Fibroblast of skin of left quadriceps (primary cell): ENCODE data around the gene STK39.
"Not testable (repeated sequence)": the region's sequence is repeated elsewhere in the genome, so short reads cannot be mapped to it uniquely, and the experiment has no call there.

Experiments
- DNase-seq, 2 experiments: peaks; one replicate each; pipeline ENCODE4 v3.0.0-alpha.2; 2013; ENCODE audit warnings: low read depth in 2 of 2

STK39 gene

DNA sequence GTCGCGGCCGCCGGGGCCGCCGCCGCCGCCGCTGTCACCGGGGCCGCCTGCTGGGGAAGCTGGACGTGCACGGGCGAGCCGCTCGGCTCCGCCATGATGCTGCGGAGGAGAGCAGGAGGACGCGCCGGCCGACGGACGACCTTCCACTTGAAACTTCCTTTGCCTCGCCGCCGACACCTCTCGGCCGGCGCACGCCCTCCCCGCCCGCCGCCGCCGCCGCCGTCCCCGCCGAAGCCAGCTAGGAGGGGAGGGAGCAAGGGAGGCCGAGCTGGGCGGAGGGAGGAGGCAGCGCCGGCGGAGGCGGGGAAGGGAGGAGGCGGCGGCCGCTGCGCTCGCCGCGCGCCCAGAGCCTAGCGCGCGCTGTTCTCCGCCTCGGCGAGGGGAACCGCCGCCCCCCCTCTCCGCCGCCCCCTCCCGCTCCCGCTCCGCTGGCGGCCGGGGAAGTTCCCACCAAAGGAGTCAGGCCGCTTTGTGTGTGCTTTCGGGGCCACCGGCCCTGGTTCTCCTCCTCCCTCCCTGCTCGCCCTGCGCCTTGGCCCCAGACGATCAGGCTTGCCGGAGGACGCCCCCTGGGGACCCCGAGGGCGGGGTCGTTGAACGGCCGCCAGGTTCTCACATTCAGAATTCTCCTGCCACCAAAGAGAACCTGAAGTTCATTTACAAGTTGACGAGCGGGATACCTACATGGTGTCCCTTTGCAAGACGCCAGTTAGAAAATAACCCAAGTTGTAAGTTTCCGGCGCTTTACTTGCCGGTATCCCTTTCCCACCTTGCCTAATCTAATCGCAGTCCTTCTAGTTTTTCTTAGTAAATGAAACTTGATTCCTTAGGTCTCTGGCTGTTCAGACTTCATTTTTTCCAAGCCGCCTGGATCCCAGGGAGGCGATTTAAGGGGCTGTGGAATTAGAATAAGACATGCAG, at the start of gene STK39:
STK39 (minus strand) TSS at position 255 of the 921 bp plus-strand sequence; CDS start at position 95, 160 bp downstream.
- peak; percentile 51 to 53 for DNase-seq

DNA sequence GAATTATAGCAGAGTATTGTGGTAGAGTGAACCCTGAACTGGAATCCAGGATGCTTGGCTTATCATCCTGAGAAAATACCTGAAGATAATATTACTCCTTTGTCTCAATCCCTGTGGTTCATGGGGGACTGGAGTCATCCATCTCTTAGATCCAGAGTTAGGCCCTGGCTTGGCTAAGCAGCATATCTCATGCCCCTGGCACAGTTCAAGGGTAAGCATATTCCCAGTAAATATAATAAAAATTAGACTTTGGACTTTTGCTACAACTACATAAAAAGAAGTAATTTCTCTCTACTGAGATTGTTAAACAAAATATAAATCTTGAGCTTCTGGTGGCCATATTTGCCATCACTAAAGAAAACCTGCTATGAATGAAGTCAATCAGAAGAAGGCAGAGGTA, 47.7 kb upstream of the STK39 start:
- no peak for DNase-seq

DNA sequence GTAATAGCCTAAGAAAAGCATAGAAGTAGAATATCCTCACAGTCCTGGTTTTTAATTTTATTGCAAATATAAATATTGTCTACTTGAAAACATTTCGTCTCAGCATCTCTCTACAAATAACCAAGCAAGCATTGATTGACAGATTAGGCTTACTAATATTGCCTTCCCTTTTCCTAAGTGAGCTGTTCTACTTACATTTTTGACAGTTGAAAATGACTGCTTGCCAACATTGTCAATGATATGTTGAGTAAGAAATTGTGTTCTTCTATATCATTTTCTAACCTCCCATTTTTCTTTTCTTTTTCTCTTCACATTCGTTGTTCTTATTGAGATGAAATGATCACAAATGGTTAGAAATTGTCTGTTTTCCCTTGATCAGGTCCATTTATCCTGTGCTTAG, 47.0 kb upstream of the STK39 start:
- DNase-seq = no peak

GRCh38 chr2:168293766-168294165, 46.4 kb upstream of the STK39 start:
- no peak for DNase-seq

- DNase-seq = no peak
Measured at GRCh38 chr2:168290391-168290790, 43.0 kb upstream of the STK39 start.

DNA sequence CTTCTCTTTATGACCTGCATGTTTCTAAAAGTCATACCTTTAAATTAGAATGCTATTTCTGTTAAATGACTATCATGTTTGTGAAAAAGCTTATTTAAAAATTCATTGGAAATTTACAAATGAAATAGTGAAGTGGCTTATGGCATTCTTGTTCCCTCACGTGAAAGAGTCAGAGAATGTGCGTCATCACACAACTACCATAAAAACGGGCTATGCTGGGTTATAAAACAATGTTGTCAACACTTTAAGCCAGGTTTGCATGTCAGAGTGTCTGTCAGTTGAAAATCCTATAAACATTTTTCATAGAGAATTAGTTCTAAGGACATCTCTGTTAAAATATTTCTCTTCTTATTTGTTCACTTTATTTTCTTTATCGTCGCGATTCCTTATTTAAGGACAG, 42.5 kb upstream of the STK39 start:
- DNase-seq = no peak

DNA sequence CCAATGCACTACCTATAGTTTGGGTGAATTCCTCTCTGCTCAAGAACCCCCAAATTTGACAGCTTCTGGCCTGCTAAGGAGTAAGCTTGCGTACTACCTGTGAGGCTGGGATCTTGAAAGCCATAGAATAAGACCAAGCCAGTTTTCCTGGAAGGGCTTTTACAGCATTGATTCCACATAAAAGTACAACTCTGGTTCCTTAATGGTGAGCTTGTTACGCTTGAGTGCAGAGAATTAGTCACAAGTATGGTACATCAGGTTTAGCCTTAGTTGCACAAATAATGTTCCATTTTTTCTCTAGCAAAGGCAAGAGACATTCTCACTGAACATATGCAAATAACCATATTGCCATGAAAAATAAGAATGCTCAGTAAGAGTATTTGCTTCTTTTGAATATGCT, 39.1 kb upstream of the STK39 start:
- no peak for DNase-seq

DNA sequence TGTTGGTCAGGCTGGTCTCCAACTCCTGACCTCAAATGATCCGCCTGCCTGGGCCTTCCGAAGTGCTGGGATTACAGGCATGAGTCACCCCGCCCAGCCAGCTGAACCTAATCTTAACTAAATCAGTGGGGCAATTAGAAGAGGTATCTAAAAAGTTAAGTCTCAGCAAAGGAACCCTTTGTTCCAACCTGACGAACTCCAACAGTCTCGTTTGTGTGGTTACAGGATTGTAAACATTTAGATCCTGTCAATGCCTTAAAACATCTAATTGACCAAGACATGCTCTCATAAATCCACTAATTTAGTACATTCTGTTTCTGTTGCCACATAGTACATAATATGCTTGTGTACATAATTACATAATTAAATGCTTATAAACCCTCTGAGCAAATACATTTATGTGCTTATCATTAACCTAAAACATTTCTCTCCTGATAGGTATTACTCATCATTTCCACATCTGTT, 31.1 kb upstream of the STK39 start:
- DNase-seq = no peak

GRCh38 chr2:168277276-168277675, 29.9 kb upstream of the STK39 start:
- DNase-seq = no peak

DNA sequence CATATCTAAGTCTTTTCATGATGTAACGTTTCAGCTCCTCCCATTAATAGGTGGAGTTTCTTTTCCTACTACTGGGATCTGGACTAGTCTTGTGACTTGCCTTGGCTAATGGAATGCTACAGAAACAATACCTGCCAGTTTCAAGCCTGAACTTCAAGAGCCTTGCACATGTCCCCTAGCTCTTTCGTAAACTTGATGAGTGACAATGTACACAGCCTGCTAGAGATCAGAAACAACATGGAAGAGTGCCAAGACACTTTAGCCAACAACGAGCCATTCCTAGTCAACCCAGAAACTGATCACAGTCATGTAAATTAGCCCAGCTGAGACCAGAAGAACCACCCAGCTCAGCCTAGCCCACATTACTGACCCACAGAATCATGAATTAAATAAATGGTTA, 24.8 kb upstream of the STK39 start:
- DNase-seq = no peak

GRCh38 chr2:168262926-168263325, 15.5 kb upstream of the STK39 start:
- not testable (repeated sequence) for DNase-seq

DNA sequence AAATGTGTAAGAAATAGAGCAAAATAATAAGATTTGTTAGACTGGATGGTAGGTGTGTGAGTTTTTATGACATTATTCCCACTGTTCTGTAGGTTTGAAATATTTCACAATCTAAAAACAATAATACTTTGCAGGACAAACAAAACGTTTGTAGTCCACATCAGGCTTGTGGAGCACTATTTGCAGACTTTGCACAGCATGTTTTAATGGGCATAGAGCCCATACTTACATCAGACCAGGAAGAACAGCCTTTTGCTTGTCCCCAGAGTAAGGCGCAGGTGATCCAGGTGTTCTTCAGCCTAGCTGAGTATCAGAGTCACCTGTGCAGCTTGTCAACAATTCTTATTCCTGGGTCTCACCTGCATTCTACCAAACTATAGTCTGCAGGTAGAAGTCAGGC, 9.1 kb upstream of the STK39 start:
- no peak for DNase-seq

- DNase-seq = no peak
Measured at GRCh38 chr2:168255866-168256265, 8.5 kb upstream of the STK39 start.

- no peak for DNase-seq
Measured at GRCh38 chr2:168255103-168255502, 7.7 kb upstream of the STK39 start.

DNA sequence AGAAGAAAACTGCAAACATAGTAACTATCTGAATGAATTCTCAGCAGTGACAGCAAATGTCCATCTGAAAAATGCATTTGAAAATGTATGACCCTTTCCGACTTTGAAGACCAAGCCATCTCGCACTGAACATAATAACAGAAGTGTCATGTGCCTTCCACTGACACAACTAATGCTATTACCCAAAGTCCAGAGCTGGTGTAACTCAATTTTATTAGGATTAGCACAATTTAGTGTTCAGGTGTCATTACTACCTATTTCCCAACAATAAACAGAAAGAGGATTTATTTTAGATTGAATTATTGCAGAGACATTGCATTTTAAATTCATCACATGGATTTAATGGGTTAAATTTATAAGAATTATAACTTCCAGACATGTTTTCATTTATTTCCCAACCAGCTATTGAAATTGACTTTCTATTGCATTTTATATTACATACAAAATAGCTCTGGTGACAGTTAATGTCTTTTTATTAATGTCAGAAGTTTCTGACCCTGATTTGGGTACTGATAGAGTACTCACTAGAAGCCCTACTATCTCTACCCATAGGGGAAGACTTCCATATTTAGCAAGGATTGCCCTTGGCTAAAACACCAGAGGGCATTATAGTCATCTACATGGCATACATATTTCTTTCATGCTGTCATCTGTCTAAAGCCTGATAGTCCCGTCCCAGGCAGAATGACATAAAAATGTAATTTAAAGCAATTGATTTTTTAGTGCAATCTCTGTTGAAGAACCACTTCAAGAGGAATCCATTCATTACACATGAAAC, 7.0 kb upstream of the STK39 start:
- DNase-seq = no peak

DNA sequence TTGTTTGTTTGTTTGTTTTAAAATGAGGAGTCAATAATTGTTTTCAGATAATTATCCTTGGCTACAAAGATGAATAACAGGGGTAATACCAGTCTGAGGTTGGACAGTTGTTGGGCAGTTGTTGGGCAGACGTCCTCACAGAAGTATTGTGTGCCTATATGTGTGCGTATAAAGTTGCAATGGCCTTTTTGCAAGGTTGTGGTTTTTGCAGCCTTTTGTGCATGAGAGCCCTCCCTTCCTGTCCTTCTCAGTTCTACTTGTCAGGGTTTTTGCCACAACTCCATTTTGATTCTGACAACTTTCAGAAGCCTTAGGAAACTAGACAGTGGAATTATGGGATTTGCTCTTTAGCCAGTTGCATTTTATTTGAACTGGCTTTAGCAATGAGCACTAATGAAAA, 6.0 kb upstream of the STK39 start:
- no peak for DNase-seq

GRCh38 chr2:168252976-168253375, 5.6 kb upstream of the STK39 start:
- no peak for DNase-seq

- peak in 1 of 2 experiments; percentile 27 for DNase-seq
Measured at GRCh38 chr2:168246483-168247340, 683 bp downstream of the STK39 start.

GRCh38 chr2:168246072-168246482, 1.3 kb downstream of the STK39 start:
- DNase-seq = no peak

DNA sequence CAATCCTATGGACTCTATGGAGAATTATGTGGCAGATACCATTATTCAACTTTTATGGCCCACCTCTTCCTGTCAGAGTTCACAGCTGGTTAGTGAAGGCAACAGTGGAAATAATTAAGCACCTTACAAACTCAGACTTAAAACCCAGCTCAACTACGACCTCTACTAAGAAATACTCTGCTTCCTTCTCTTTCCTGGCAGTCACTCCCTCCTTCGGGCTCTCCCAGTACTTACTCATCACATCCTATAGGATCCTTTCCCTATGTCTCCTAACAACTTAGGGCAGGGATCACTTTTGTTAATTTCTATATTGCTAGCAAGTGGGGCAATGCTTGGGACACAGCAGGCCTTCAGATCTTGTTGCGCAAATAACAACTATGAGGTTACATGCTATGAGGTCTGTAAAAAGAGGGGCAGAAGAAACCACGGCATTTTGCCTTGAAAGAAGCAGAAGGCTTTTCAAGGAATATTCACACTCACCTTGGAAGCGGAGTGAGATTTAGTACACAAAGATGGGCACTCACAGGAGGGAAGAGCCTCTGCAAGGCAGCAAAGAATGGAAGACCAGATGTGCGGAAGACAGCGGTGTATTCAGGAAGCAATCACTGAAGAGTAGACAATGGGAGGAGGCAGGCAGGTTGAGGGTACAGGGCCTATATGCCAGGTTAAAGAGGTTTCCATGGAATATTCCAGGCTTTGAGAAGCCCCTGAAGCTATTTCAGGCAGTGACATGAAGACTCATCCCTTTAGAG, 2.1 kb downstream of the STK39 start:
- DNase-seq = no peak

GRCh38 chr2:168244318-168244717, 3.1 kb downstream of the STK39 start:
- DNase-seq = no peak
